Right ventricle myocardium inferior (tissue), 1 donor: ENCODE measurements around the gene NAALADL1. TPM values are rescaled to one million over a fixed set of nuclear protein-coding genes. Genes with fewer than 3 reads are reported as not detected.
A peak's percentile ranks its signal among the peaks of the same experiment; 100 is the strongest.
"Not testable (repeated sequence)": the region's sequence is repeated elsewhere in the genome, so short reads cannot be mapped to it uniquely, and the experiment has no call there.

Experiments
- ATAC-seq: fragments of 200-7000 bp; cut with Tn5 transposase; one replicate; pipeline ENCODE4 v1.9.1; 2020; ENCODE audit warnings: mild to moderate bottlenecking, moderate library complexity
- DNase-seq: peaks from one replicate; pipeline ENCODE4 v3.0.0; 2021; ENCODE audit errors: missing footprints
- intact Hi-C: fragments of 100-400 bp; cut with DNase I; formaldehyde crosslinking; loops from one replicate; pipeline ENCODE4 v1.11.0; 2022
- total RNA-seq: library from RNA; stranded (reverse); fragmentation: NEBNext Ultra II Directional; extraction: Animal tissue kit (Norgen Biotek cat#: 25700); gene quantifications from one replicate; pipeline ENCODE4 v1.2.1, GENCODE V29; 2021
- donor health status: DM: no; HTN: yes; CAD: no; lungs with severe emphysema.

Gene NAALADL1
- total RNA-seq, 1 donor from 2014 or later, result 3.4 TPM

- intact Hi-C loops, result loop anchor here (2.0 to 5.0 kb wide), 3 partner anchors 13 to 105 kb away; partner anchors contain the start of genes CDCA5, PPP2R5B, SAC3D1 and ZFPL1
- peak; percentile 98 for ATAC-seq
- peak; percentile 95 for DNase-seq
Observed at GRCh38 chr11:65027213-65028067, 30.9 kb downstream of the NAALADL1 start, which contains the start of gene SNX15. SNX15 (plus strand) TSS chr11:65027439; CDS start chr11:65027538, 99 bp downstream.

- ATAC-seq, result no peak
- peak; percentile 9 for DNase-seq
- intact Hi-C loops, result loop anchor here (2.0 to 5.0 kb wide), 3 partner anchors 14 to 105 kb away; partner anchors contain the start of genes CDCA5, PPP2R5B, SAC3D1 and ZFPL1
Observed at GRCh38 chr11:65026810-65027209, 31.5 kb downstream of the NAALADL1 start.

- DNase-seq, result peak; percentile 16
- intact Hi-C loops, result not testable (repeated sequence)
Observed at GRCh38 chr11:65023502-65023901, 34.9 kb downstream of the NAALADL1 start.

GRCh38 chr11:65021509-65021908, 36.8 kb downstream of the NAALADL1 start:
- ATAC-seq, result no peak

More at GRCh38 chr11:65023502-65023901, 34.9 kb downstream of the NAALADL1 start:
- ATAC-seq, result not testable (repeated sequence)

GRCh38 chr11:65021003-65021402, 37.4 kb downstream of the NAALADL1 start:
- ATAC-seq (no peak), DNase-seq (no peak)
- intact Hi-C loops, result no loop called here

More at GRCh38 chr11:65021509-65021908, 36.8 kb downstream of the NAALADL1 start:
- peak; percentile 20 for DNase-seq
- intact Hi-C loops, result no loop called here

GRCh38 chr11:65019824-65020223, 38.5 kb downstream of the NAALADL1 start:
- no peak for ATAC-seq
- DNase-seq, result peak; percentile 39
- intact Hi-C loops, result no loop called here

GRCh38 chr11:65017937-65018336, 40.4 kb downstream of the NAALADL1 start:
- no peak for ATAC-seq
- peak; percentile 13 for DNase-seq
- intact Hi-C loops, result no loop called here

GRCh38 chr11:65016705-65017104, 41.6 kb downstream of the NAALADL1 start:
- DNase-seq (peak; percentile 8), ATAC-seq (no peak)
- intact Hi-C loops, result no loop called here

- ATAC-seq, result no peak
- intact Hi-C loops, result loop anchor here (2.0 to 5.0 kb wide), 4 partner anchors 96 to 168 kb away; partner anchors contain the start of genes ATG2A, CAPN1 and TM7SF2
- peak; percentile 77 for DNase-seq
Observed at GRCh38 chr11:65014726-65015227, 43.6 kb downstream of the NAALADL1 start.

- ATAC-seq (peak; percentile 93), DNase-seq (peak; percentile 97)
- intact Hi-C loops, result loop anchor here (2.0 to 5.0 kb wide), 4 partner anchors 97 to 168 kb away; partner anchors contain the start of genes ATG2A, CAPN1 and TM7SF2
Observed at GRCh38 chr11:65013888-65014725, 44.2 kb downstream of the NAALADL1 start, which contains the start of gene ARL2. ARL2 (plus strand) TSS chr11:65014160; CDS start chr11:65014208, 48 bp downstream.

GRCh38 chr11:65013130-65013887, 45.0 kb downstream of the NAALADL1 start:
- peak; percentile 97 for DNase-seq
- ATAC-seq, result peak; percentile 95
- intact Hi-C loops, result loop anchor here (5.0 kb wide), 3 partner anchors 96 to 169 kb away; partner anchors contain the start of genes ATG2A and CAPN1

GRCh38 chr11:65008873-65009272, 49.5 kb downstream of the NAALADL1 start:
- intact Hi-C loops, result no loop called here
- ATAC-seq, result no peak
- no peak for DNase-seq

GRCh38 chr11:65008016-65008415, 50.3 kb downstream of the NAALADL1 start:
- DNase-seq (no peak), ATAC-seq (no peak)
- intact Hi-C loops, result no loop called here

GRCh38 chr11:65003968-65004367, 54.4 kb downstream of the NAALADL1 start:
- intact Hi-C loops, DNase-seq, ATAC-seq: not testable (repeated sequence)

GRCh38 chr11:65003282-65003681, 55.1 kb downstream of the NAALADL1 start:
- DNase-seq (no peak), ATAC-seq (no peak)
- intact Hi-C loops, result no loop called here

- DNase-seq (no peak), ATAC-seq (no peak)
- intact Hi-C loops, result no loop called here
Observed at GRCh38 chr11:65002706-65003105, 55.6 kb downstream of the NAALADL1 start.

- ATAC-seq, result no peak
- intact Hi-C loops, result no loop called here
- no peak for DNase-seq
Observed at GRCh38 chr11:64999478-64999877, 58.9 kb downstream of the NAALADL1 start.
